Adipocyte (in vitro differentiated cells): ENCODE results near the gene POFUT2.
"Not testable (repeated sequence)": the region's sequence is repeated elsewhere in the genome, so short reads cannot be mapped to it uniquely, and the experiment has no call there.

Source experiments
- DNase-seq: peaks from one replicate; pipeline ENCODE4 v3.0.0-alpha.2; 2015; ENCODE audit warnings: low read depth
- H3K27me3 ChIP-seq: replicated peaks from 2 replicates; pipeline ENCODE4 v1.7.0; 2013; ENCODE audit warnings: mild to moderate bottlenecking, low read length, moderate library complexity; ENCODE audit not compliant: control insufficient read depth, insufficient read depth
- H3K36me3 ChIP-seq: 2 replicates; pipeline ENCODE4 v1.7.0; 2013; ENCODE audit warnings: low read length, mild to moderate bottlenecking, moderate library complexity; ENCODE audit not compliant: control insufficient read depth, insufficient read depth, severe bottlenecking
- H3K4me1 ChIP-seq: 2 replicates; pipeline ENCODE4 v1.7.0; 2013; ENCODE audit warnings: mild to moderate bottlenecking, low read length, moderate library complexity; ENCODE audit not compliant: control insufficient read depth, insufficient read depth
- H3K4me3 ChIP-seq: 2 replicates; pipeline ENCODE4 v1.7.0; 2013; ENCODE audit warnings: mild to moderate bottlenecking, low read length, moderate library complexity
- H3K9ac ChIP-seq: 2 replicates; pipeline ENCODE4 v1.7.0; 2013; ENCODE audit warnings: mild to moderate bottlenecking, low read length, moderate library complexity
- H3K9me3 ChIP-seq: 2 replicates; pipeline ENCODE4 v1.7.0; 2013; ENCODE audit warnings: mild to moderate bottlenecking, low read length, moderate library complexity; ENCODE audit not compliant: control insufficient read depth

The POFUT2 gene

GRCh38 chr21:45316871-45317397, 29.2 kb upstream of the POFUT2 start:
- H3K4me3 ChIP-seq: no peak overlapping the region
- DNase-seq: no peak
- H3K27me3 ChIP-seq: no peaks in the 10 kb centered on the region
- no peaks in the 10 kb centered on the region for H3K36me3 ChIP-seq
- no peak overlapping the region for H3K9ac ChIP-seq
- H3K9me3 ChIP-seq: peaks cover 11% of the 10 kb centered on the region
- H3K4me1 ChIP-seq: peaks cover 7% of the 10 kb centered on the region

GRCh38 chr21:45315676-45316470, 28.2 kb upstream of the POFUT2 start:
- H3K9me3 ChIP-seq: peaks cover 11% of the 10 kb centered on the region
- H3K4me3 ChIP-seq, H3K9ac ChIP-seq, H3K36me3 ChIP-seq, H3K4me1 ChIP-seq, H3K27me3 ChIP-seq, DNase-seq: not testable (repeated sequence)

GRCh38 chr21:45313682-45314081, 26.0 kb upstream of the POFUT2 start:
- Histone ChIP-seq H3K27me3 (no peaks in the 10 kb centered on the region), H3K4me1 (peaks cover 16% of the 10 kb centered on the region), H3K36me3 (no peaks in the 10 kb centered on the region), H3K9me3 (peaks cover 11% of the 10 kb centered on the region), H3K9ac (no peak overlapping the region), H3K4me3 (no peak overlapping the region)
- DNase-seq: no peak

- Histone ChIP-seq H3K4me3 (no peak overlapping the region), H3K9ac (no peak overlapping the region), H3K9me3 (peaks cover 11% of the 10 kb centered on the region), H3K27me3 (no peaks in the 10 kb centered on the region), H3K4me1 (peaks cover 22% of the 10 kb centered on the region), H3K36me3 (no peaks in the 10 kb centered on the region)
- DNase-seq: no peak
Observed at GRCh38 chr21:45313015-45313414, 25.3 kb upstream of the POFUT2 start.

- H3K27me3 ChIP-seq: no peaks in the 10 kb centered on the region
- peaks cover 11% of the 10 kb centered on the region for H3K9me3 ChIP-seq
- H3K4me3 ChIP-seq: no peak overlapping the region
- no peaks in the 10 kb centered on the region for H3K36me3 ChIP-seq
- H3K9ac ChIP-seq: no peak overlapping the region
- DNase-seq: no peak
- H3K4me1 ChIP-seq: peaks cover 23% of the 10 kb centered on the region
Observed at GRCh38 chr21:45312296-45312695, 24.6 kb upstream of the POFUT2 start.

GRCh38 chr21:45310459-45310858, 22.8 kb upstream of the POFUT2 start:
- H3K9ac ChIP-seq: no peak overlapping the region
- H3K4me1 ChIP-seq: peaks cover 32% of the 10 kb centered on the region
- no peak overlapping the region for H3K4me3 ChIP-seq
- H3K27me3 ChIP-seq: no peaks in the 10 kb centered on the region
- H3K9me3 ChIP-seq: peaks cover 11% of the 10 kb centered on the region
- H3K36me3 ChIP-seq: no peaks in the 10 kb centered on the region
- no peak for DNase-seq

- no peak for DNase-seq
- Histone ChIP-seq H3K4me3 (no peak overlapping the region), H3K9me3 (peaks cover 6% of the 10 kb centered on the region), H3K27me3 (no peaks in the 10 kb centered on the region), H3K36me3 (no peaks in the 10 kb centered on the region), H3K4me1 (peaks cover 32% of the 10 kb centered on the region), H3K9ac (no peak overlapping the region)
Observed at GRCh38 chr21:45309987-45310381, 22.3 kb upstream of the POFUT2 start.

GRCh38 chr21:45309069-45309986, 21.6 kb upstream of the POFUT2 start:
- no peaks in the 10 kb centered on the region for H3K36me3 ChIP-seq
- DNase-seq: peak; percentile 59
- no peaks in the 10 kb centered on the region for H3K27me3 ChIP-seq
- peak overlapping the region; percentile 63 for H3K9ac ChIP-seq
- no peak overlapping the region for H3K4me3 ChIP-seq
- H3K9me3 ChIP-seq: peaks cover 6% of the 10 kb centered on the region
- peaks cover 32% of the 10 kb centered on the region for H3K4me1 ChIP-seq

GRCh38 chr21:45308194-45309068, 20.7 kb upstream of the POFUT2 start:
- no peaks in the 10 kb centered on the region for H3K36me3 ChIP-seq
- peak overlapping the region; percentile 9 for H3K4me3 ChIP-seq
- H3K9ac ChIP-seq: peak overlapping the region; percentile 63
- peak; percentile 50 for DNase-seq
- no peaks in the 10 kb centered on the region for H3K27me3 ChIP-seq
- H3K4me1 ChIP-seq: peaks cover 32% of the 10 kb centered on the region
- peaks cover 6% of the 10 kb centered on the region for H3K9me3 ChIP-seq

- DNase-seq, H3K36me3 ChIP-seq, H3K9me3 ChIP-seq, H3K27me3 ChIP-seq, H3K4me3 ChIP-seq: not testable (repeated sequence)
- peak overlapping the region; percentile 63 for H3K9ac ChIP-seq
- H3K4me1 ChIP-seq: peaks cover 32% of the 10 kb centered on the region
Observed at GRCh38 chr21:45307597-45308158, 20.0 kb upstream of the POFUT2 start.
